IPS-11a (cell line): Measurements from ENCODE around the gene GNA12.

Experiments used
- H3K4me3 ChIP-seq: one replicate; pipeline ENCODE4 v1.5.1; 2013; ENCODE audit warnings: low read depth, low read length, control low read depth

Gene GNA12

GRCh38 chr7:2805213-2805944 lies 38.7 kb downstream of the GNA12 start:
- H3K4me3 ChIP-seq, result no peak overlapping the region

GRCh38 chr7:2804227-2804763 lies 39.8 kb downstream of the GNA12 start:
- no peak overlapping the region for H3K4me3 ChIP-seq

- no peak overlapping the region for H3K4me3 ChIP-seq
Observed at GRCh38 chr7:2803755-2804154, 40.4 kb downstream of the GNA12 start.

- H3K4me3 ChIP-seq, result no peak overlapping the region
Observed at GRCh38 chr7:2803342-2803692, 40.8 kb downstream of the GNA12 start.

- no peak overlapping the region for H3K4me3 ChIP-seq
Observed at GRCh38 chr7:2802504-2803341, 41.4 kb downstream of the GNA12 start.

GRCh38 chr7:2802101-2802500 lies 42.0 kb downstream of the GNA12 start:
- H3K4me3 ChIP-seq, result no peak overlapping the region

- no peak overlapping the region for H3K4me3 ChIP-seq
Observed at GRCh38 chr7:2800931-2801688, 43.0 kb downstream of the GNA12 start.

- no peak overlapping the region for H3K4me3 ChIP-seq
Observed at GRCh38 chr7:2800220-2800930, 43.7 kb downstream of the GNA12 start.

- no peak overlapping the region for H3K4me3 ChIP-seq
Observed at GRCh38 chr7:2799253-2799652, 44.9 kb downstream of the GNA12 start.

GRCh38 chr7:2798669-2799068 lies 45.4 kb downstream of the GNA12 start:
- H3K4me3 ChIP-seq, result no peak overlapping the region

GRCh38 chr7:2796358-2797352 lies 47.5 kb downstream of the GNA12 start:
- H3K4me3 ChIP-seq, result no peak overlapping the region

GRCh38 chr7:2795906-2796305 lies 48.2 kb downstream of the GNA12 start:
- H3K4me3 ChIP-seq, result no peak overlapping the region

- H3K4me3 ChIP-seq, result no peak overlapping the region
Observed at GRCh38 chr7:2794836-2795636, 49.1 kb downstream of the GNA12 start.

GRCh38 chr7:2792856-2793487 lies 51.1 kb downstream of the GNA12 start:
- no peak overlapping the region for H3K4me3 ChIP-seq

GRCh38 chr7:2792235-2792634 lies 51.9 kb downstream of the GNA12 start:
- H3K4me3 ChIP-seq, result no peak overlapping the region

GRCh38 chr7:2791390-2791789 lies 52.7 kb downstream of the GNA12 start:
- H3K4me3 ChIP-seq, result no peak overlapping the region

- H3K4me3 ChIP-seq, result no peak overlapping the region
Observed at GRCh38 chr7:2787251-2787951, 56.7 kb downstream of the GNA12 start.
